ENCODE data around the gene STX7. TPM values are rescaled to one million over a fixed set of nuclear protein-coding genes. Genes with fewer than 3 reads are reported as not detected.

The STX7 gene
- total and polyA plus RNA-seq, 8 donors: 5.1 to 33.0 (median 13.7) TPM

- 93 to 96% methylated on average over 5 of the region's 5 CpGs for WGBS, 2 donors
- Histone ChIP-seq H3K9me3 (no peaks in the 10 kb centered on the region), H3K27me3 (no peaks in the 10 kb centered on the region), H3K4me3 (no peak overlapping the region), H3K36me3 (peaks cover 0 to 4% (median 0%) of the 10 kb centered on the region in 3 donors), H3K27ac (no peak overlapping the region), H3K4me1 (no peaks in the 10 kb centered on the region)
- FAIRE-seq (no peak), DNase-seq (no peak), ATAC-seq (no peak)
- no peak for TF ChIP-seq CTCF (IDR thresholded peaks at IDR 0.05)
- intact Hi-C loops (cut with DNase I): no loop called here
Observed at GRCh38 chr6:132446855-132447241, 66.1 kb downstream of the STX7 start.

- FAIRE-seq (no peak), DNase-seq (no peak), ATAC-seq (no peak)
- 78% methylated on average over 4 of the region's 4 CpGs for WGBS, 2 donors
- H3K27me3 ChIP-seq: no peaks in the 10 kb centered on the region
- peaks cover 0 to 4% (median 0%) of the 10 kb centered on the region in 3 donors for H3K36me3 ChIP-seq
- H3K4me1 ChIP-seq: no peaks in the 10 kb centered on the region
- no peaks in the 10 kb centered on the region for H3K9me3 ChIP-seq
- TF ChIP-seq CTCF (IDR thresholded peaks at IDR 0.05): no peak
- H3K27ac ChIP-seq: no peak overlapping the region
- intact Hi-C loops (cut with DNase I): no loop called here
- no peak overlapping the region for H3K4me3 ChIP-seq
Observed at GRCh38 chr6:132446141-132446854, 66.6 kb downstream of the STX7 start.

GRCh38 chr6:132445201-132445951 is 67.5 kb downstream of the STX7 start:
- no peaks in the 10 kb centered on the region for H3K36me3 ChIP-seq
- DNase-seq (no peak), FAIRE-seq (no peak), ATAC-seq (no peak)
- no peaks in the 10 kb centered on the region for H3K27me3 ChIP-seq
- H3K4me1 ChIP-seq: no peaks in the 10 kb centered on the region
- H3K4me3 ChIP-seq: no peak overlapping the region
- intact Hi-C loops (cut with DNase I): no loop called here
- 83 to 89% methylated on average over 3 of the region's 3 CpGs for WGBS, 2 donors
- H3K27ac ChIP-seq: no peak overlapping the region
- no peak for TF ChIP-seq CTCF (IDR thresholded peaks at IDR 0.05)
- no peaks in the 10 kb centered on the region for H3K9me3 ChIP-seq

- intact Hi-C loops (cut with DNase I): no loop called here
- Histone ChIP-seq H3K27me3 (no peaks in the 10 kb centered on the region), H3K27ac (no peak overlapping the region), H3K36me3 (no peaks in the 10 kb centered on the region), H3K4me3 (no peak overlapping the region), H3K9me3 (no peaks in the 10 kb centered on the region), H3K4me1 (no peaks in the 10 kb centered on the region)
- ATAC-seq: no peak
- no peak for TF ChIP-seq CTCF (IDR thresholded peaks at IDR 0.05)
- no peak for FAIRE-seq
- no peak for DNase-seq
Observed at GRCh38 chr6:132443206-132443605, 69.7 kb downstream of the STX7 start.

- no peaks in the 10 kb centered on the region for H3K36me3 ChIP-seq
- H3K4me3 ChIP-seq: no peak overlapping the region
Observed at GRCh38 chr6:132430110-132430509, 82.8 kb downstream of the STX7 start.

More at GRCh38 chr6:132430110-132430509, 82.8 kb downstream of the STX7 start:
- Histone ChIP-seq H3K4me1 (no peaks in the 10 kb centered on the region), H3K27me3 (no peaks in the 10 kb centered on the region), H3K9me3 (no peaks in the 10 kb centered on the region), H3K27ac (no peak overlapping the region)
- FAIRE-seq: no peak
- no peak for DNase-seq
- ATAC-seq: no peak
- TF ChIP-seq CTCF (IDR thresholded peaks at IDR 0.05): no peak
- 63 to 71% methylated on average over 2 of the region's 2 CpGs for WGBS, 2 donors
- intact Hi-C loops (cut with DNase I): no loop called here

Data from pancreas (tissue), 10 donors.